Measurements from ENCODE around the gene EPHA4.

EPHA4 gene

GRCh38 chr2:221442128-221442527 lies 130.0 kb downstream of the EPHA4 start:
- no peak for DNase-seq (ENCODE audit: low read depth in 2 of 2)

DNA sequence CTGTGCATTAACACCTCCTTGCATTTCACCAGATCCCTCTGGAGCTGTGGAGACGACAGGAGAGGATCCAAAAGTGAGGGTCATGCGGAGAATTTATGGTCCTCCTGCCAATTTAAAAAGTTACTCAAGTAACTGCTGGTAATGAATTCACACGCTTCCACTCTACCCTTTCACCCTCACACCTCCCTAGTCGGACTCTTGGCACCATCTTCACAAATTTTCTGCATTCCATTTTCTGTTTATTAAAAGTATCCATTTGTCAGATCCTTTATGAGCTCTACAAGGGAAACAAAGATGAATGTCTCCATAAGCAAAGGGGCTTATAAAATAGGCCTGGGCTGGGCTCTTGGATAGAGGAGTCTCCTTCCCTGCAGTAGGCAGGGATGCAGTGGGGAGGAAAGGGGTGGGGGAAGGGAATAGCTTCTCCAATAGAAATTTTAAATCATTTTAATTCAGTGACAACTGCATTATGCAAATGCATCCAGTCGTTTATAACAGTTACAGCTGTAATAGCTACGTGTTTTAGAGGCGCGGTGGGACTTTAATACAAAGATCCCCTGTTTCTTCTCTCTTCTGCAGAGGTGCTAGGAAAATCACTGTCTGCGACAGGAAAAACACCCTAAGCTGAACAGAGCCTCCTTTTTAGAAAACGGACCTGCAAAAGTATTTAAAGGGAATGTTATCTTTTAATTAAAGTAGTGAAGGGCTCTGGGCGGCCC lies 132.2 kb downstream of the EPHA4 start:
- DNase-seq (ENCODE audit: low read depth in 2 of 2), result no peak

- no peak for DNase-seq (ENCODE audit: low read depth in 2 of 2)
Observed at GRCh38 chr2:221437056-221437455, 135.0 kb downstream of the EPHA4 start.

- DNase-seq (ENCODE audit: low read depth in 2 of 2), result no peak
Observed at GRCh38 chr2:221435171-221435570, 136.9 kb downstream of the EPHA4 start.

GRCh38 chr2:221434142-221434541 lies 138.0 kb downstream of the EPHA4 start:
- no peak for DNase-seq (ENCODE audit: low read depth in 2 of 2)

- no peak for DNase-seq (ENCODE audit: low read depth in 2 of 2)
Observed at GRCh38 chr2:221431477-221431876, 140.6 kb downstream of the EPHA4 start.

GRCh38 chr2:221429741-221430491 lies 142.2 kb downstream of the EPHA4 start:
- DNase-seq (ENCODE audit: low read depth in 2 of 2), result no peak

GRCh38 chr2:221428896-221429295 lies 143.2 kb downstream of the EPHA4 start:
- DNase-seq (ENCODE audit: low read depth in 2 of 2), result no peak

DNA sequence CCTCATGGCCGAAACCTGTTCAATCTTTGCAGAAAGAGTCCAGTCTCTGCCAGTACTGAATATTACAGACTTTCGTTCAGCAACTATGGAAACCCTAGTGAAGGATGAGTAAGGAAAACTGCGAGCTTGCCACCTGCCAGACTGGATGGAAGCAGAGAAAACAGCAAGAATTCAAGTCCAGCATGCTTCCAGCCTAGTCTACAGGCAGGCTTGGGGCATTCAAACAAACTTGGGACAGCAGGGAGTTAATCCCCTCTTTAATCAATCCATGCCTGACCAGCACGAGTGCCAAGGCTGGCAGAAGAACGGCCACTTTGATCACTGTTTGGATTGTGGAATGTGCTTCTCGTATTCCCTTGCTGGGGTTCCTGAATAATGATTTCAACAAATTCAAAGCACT lies 145.2 kb downstream of the EPHA4 start:
- DNase-seq (ENCODE audit: low read depth in 2 of 2), result no peak

DNA sequence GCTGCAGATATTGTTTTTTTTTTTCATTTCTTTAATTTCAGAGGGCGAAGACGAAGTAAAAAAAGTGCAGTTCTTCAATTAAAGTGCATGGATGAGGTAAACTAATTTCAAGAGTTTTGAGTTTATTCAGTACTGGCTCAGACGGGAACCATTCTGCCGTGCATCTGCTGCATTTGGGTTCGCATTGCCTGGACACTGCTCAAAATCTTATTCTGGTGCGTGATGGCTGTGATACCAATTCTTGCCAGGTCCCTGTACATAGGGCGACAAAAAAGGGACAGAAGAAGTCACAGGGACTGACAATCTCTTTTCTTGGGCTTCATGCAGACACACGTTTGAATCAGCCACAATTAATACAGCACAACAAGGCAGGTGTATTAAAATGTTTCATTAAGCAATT lies 146.2 kb downstream of the EPHA4 start:
- no peak for DNase-seq (ENCODE audit: low read depth in 2 of 2)

DNA sequence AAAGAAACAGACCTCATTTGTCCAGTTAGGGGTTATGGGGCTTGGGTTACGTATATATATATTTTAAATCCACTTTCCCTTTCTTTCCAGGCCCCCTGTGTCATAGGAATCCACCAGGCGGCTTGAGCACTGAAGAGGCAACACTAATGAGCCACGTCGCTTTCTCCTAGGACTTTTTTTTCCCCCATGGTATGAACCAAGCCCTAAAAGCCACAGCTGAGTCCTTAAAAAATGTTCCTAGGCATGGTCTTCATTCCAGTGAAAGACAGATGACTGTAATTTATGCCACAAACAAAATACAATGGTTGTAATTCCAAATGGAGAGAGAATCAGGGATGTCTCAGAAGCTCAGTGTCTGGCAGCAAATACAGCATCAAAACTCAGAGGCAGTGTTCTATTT lies 146.8 kb downstream of the EPHA4 start:
- DNase-seq (ENCODE audit: low read depth in 2 of 2), result no peak

GRCh38 chr2:221423210-221423804 lies 148.8 kb downstream of the EPHA4 start:
- DNase-seq (ENCODE audit: low read depth in 2 of 2), result no peak

- no peak for DNase-seq (ENCODE audit: low read depth in 2 of 2)
Observed at GRCh38 chr2:221422516-221423209, 149.4 kb downstream of the EPHA4 start.

GRCh38 chr2:221420245-221420644 lies 151.9 kb downstream of the EPHA4 start:
- DNase-seq (ENCODE audit: low read depth in 2 of 2), result no peak

- no peak for DNase-seq (ENCODE audit: low read depth in 2 of 2)
Observed at GRCh38 chr2:221415789-221416188, 156.3 kb downstream of the EPHA4 start.

DNA sequence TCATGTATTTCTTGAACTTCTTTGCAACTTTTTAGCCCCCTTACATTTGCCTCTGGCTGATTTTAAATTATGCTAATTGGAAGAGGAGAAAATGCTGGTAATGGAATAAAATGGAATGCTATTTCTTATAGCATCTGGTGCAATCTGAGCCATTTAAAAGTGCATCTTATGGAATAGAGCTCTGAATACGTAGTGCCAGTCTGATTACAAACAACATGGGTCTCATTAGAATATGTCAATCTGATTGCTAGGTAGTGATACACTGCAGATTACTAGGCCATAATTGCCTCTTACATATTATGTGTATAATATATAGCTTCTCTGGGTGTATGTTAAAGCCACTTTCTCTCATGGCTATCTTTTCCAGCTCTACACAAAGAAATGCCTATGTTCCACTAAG lies 159.1 kb downstream of the EPHA4 start:
- no peak for DNase-seq (ENCODE audit: low read depth in 2 of 2)

- no peak for DNase-seq (ENCODE audit: low read depth in 2 of 2)
Observed at GRCh38 chr2:221410487-221410886, 161.6 kb downstream of the EPHA4 start.

GRCh38 chr2:221407765-221408164 lies 164.3 kb downstream of the EPHA4 start:
- no peak for DNase-seq (ENCODE audit: low read depth in 2 of 2)

DNA sequence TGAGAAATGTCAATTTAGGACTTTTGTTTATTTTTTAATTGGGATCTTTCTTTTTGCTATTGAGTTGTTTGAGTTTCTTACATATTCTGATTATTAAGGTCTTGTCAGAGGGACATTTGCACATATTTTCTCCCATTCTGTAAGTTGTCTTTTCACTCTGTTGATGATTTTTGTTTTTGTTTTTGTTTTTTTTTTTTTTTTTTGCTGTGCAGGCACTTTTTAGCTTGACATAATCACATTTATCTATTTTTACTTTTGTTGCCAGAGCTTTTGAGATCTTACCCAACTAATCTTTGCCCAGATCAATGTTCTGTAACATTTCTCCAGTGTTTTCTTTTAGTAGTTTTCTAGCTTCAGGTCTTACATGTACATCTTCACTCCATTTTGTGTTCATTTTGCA lies 166.6 kb downstream of the EPHA4 start:
- no peak for DNase-seq (ENCODE audit: low read depth in 2 of 2)

DNA sequence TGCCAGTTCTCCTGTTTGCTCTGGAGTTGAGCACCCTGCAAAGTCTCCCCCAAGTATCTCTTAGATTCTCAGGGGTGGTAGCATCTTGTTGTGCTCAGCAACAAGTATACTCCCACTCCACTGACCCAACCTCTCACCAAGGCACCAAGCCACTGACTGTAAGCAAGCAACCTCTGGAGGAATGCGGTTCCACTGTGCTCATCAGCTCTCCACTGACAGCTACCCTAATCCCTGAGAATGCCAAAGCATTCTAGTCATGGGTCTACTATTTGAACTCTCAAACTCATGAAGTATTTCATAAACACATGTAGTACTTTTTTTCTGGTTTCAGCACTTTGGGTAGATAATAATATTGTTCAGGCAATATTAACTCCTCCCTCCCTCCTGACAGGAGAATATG lies 170.0 kb downstream of the EPHA4 start:
- no peak for DNase-seq (ENCODE audit: low read depth in 2 of 2)

DNA sequence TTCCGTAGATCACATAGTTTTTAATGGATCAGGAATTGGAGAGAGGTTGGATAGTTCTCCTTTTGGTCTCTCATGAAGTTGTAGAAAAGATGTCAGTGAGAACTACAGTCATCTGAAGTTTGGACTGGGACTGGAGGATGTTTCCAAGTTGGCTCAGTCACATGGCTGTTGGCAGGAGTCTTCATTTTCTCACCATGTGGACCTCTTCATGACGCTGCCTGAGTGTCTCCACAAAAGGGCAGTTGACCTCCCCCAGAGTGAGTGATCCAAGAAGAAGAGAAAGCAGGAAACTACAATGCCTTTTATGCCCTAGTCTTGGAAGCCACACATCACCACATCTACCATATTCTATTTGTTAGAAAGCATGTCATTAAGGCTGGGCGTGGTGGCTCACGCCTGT lies 171.7 kb downstream of the EPHA4 start:
- no peak for DNase-seq (ENCODE audit: low read depth in 2 of 2)

GRCh38 chr2:221399183-221399582 lies 172.9 kb downstream of the EPHA4 start:
- DNase-seq (ENCODE audit: low read depth in 2 of 2), result no peak
